ENCODE measurements around the gene METTL15. TPM values are rescaled to one million over a fixed set of nuclear protein-coding genes. Genes with fewer than 3 reads are reported as not detected.
"Not testable (repeated sequence)": the region's sequence is repeated elsewhere in the genome, so short reads cannot be mapped to it uniquely, and the experiment has no call there.

METTL15 gene
- total and polyA plus RNA-seq, 2 donors (not counting 1 experiment from before 2014, with no cell fraction given) = 3.9 to 19.7 TPM

DNA sequence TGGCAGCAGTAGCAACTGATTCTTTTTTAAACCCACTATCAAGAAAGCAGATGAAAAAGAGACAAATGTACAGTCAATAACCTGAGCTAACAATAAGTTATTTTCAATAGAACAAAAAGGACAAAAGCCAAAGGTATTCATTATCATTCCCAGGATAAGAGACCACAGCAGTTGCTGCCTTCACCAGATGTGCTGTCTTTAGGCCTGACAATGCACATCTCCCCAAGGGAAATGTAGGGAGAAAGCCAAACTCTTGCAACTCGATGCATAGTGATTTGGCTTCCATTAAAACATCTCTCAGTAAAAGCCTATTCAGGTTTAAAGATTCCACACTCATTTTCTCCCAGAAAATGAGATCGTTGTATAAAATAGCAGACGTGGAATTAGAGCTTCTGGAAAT is 210.7 kb downstream of the METTL15 start:
- no peaks in the 10 kb centered on the region for H3K9me3 Mint-ChIP-seq (ENCODE audit: insufficient read depth)
- H2AFZ ChIP-seq (ENCODE audit: insufficient read depth, low read depth, low read length, poor library complexity, severe bottlenecking) = no peak overlapping the region
- ChIA-PET POLR2A (no interaction called here), CTCF (no interaction called here)
- no peaks in the 10 kb centered on the region for H3K27me3 Mint-ChIP-seq
- H3K4me3 ChIP-seq (ENCODE audit: control extremely low read depth in 1 of 5, extremely low read depth in 1 of 5, insufficient read depth in 1 of 5, low read depth in 2 of 5, low read length in 4 of 5) = no peak overlapping the region
- no peak for DNase-seq
- ATAC-seq (ENCODE audit: low read depth) = no peak
- H3K9me3 ChIP-seq (ENCODE audit: control extremely low read depth in 1 of 3, control insufficient read depth in 2 of 3, insufficient read depth in 1 of 3, low read length in 2 of 3) = peaks cover 0 to 3% (median 0%) of the 10 kb centered on the region in 3 donors
- no peaks in the 10 kb centered on the region for H3K27me3 ChIP-seq (replicated peaks in 1 of 4; ENCODE audit: control extremely low read depth in 1 of 4, control insufficient read depth in 3 of 4, insufficient read depth in 4 of 4, low read length in 3 of 4)
- no peaks in the 10 kb centered on the region for H4K20me1 ChIP-seq (ENCODE audit: control insufficient read depth, insufficient read depth, low read length, poor library complexity, severe bottlenecking)
- H3K36me3 ChIP-seq (replicated peaks in 1 of 2; ENCODE audit: control extremely low read depth in 1 of 2, control insufficient read depth in 1 of 2, extremely low read depth in 1 of 2, insufficient read depth in 2 of 2, low read length in 1 of 2) = no peaks in the 10 kb centered on the region
- no peaks in the 10 kb centered on the region for H3K79me2 ChIP-seq (ENCODE audit: control insufficient read depth, insufficient read depth, low read length)
- peaks cover 3% of the 10 kb centered on the region for H3K4me1 Mint-ChIP-seq
- no peak overlapping the region for H3K4me3 Mint-ChIP-seq
- H3K4me1 ChIP-seq (ENCODE audit: control insufficient read depth in 2 of 2, insufficient read depth in 2 of 2, low read length in 2 of 2) = no peaks in the 10 kb centered on the region
- no peak overlapping the region for H3K4me2 ChIP-seq (replicated peaks; ENCODE audit: low read depth, low read length, poor library complexity, severe bottlenecking)
- TF ChIP-seq EZH2 (IDR thresholded peaks at IDR 0.05; ENCODE audit: borderline replicate concordance, insufficient read depth, low read depth, low read length, poor library complexity, severe bottlenecking) = no peak
- TF ChIP-seq, protein P1, sequence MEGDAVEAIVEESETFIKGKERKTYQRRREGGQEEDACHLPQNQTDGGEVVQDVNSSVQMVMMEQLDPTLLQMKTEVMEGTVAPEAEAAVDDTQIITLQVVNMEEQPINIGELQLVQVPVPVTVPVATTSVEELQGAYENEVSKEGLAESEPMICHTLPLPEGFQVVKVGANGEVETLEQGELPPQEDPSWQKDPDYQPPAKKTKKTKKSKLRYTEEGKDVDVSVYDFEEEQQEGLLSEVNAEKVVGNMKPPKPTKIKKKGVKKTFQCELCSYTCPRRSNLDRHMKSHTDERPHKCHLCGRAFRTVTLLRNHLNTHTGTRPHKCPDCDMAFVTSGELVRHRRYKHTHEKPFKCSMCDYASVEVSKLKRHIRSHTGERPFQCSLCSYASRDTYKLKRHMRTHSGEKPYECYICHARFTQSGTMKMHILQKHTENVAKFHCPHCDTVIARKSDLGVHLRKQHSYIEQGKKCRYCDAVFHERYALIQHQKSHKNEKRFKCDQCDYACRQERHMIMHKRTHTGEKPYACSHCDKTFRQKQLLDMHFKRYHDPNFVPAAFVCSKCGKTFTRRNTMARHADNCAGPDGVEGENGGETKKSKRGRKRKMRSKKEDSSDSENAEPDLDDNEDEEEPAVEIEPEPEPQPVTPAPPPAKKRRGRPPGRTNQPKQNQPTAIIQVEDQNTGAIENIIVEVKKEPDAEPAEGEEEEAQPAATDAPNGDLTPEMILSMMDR (IDR thresholded peaks at IDR 0.05) = no peak
- intact Hi-C loops (cut with micrococcal nuclease) = no loop called here
- 100% methylated on average over 2 of the region's 3 CpGs for WGBS (ENCODE audit: insufficient coverage)
- H3K9ac ChIP-seq (ENCODE audit: low read length) = no peak overlapping the region
- H3K27ac Mint-ChIP-seq = no peak overlapping the region
- no peak overlapping the region for H3K27ac ChIP-seq (ENCODE audit: low read length in 2 of 2)

GRCh38 chr11:28323621-28324020 is 215.4 kb downstream of the METTL15 start:
- H3K9me3 ChIP-seq (ENCODE audit: control extremely low read depth in 1 of 3, control insufficient read depth in 2 of 3, insufficient read depth in 1 of 3, low read length in 2 of 3) = peaks cover 0 to 1% (median 0%) of the 10 kb centered on the region in 3 donors
- ATAC-seq (ENCODE audit: low read depth) (no peak), DNase-seq (no peak)
- H3K27me3 ChIP-seq (replicated peaks in 1 of 4; ENCODE audit: control extremely low read depth in 1 of 4, control insufficient read depth in 3 of 4, insufficient read depth in 4 of 4, low read length in 3 of 4) = no peaks in the 10 kb centered on the region
- H2AFZ ChIP-seq (ENCODE audit: insufficient read depth, low read depth, low read length, poor library complexity, severe bottlenecking) = no peak overlapping the region
- H3K36me3 ChIP-seq (replicated peaks in 1 of 2; ENCODE audit: control extremely low read depth in 1 of 2, control insufficient read depth in 1 of 2, extremely low read depth in 1 of 2, insufficient read depth in 2 of 2, low read length in 1 of 2) = no peaks in the 10 kb centered on the region
- H4K20me1 ChIP-seq (ENCODE audit: control insufficient read depth, insufficient read depth, low read length, poor library complexity, severe bottlenecking) = no peaks in the 10 kb centered on the region
- H3K79me2 ChIP-seq (ENCODE audit: control insufficient read depth, insufficient read depth, low read length) = no peaks in the 10 kb centered on the region
- Mint-ChIP-seq H3K4me3 (no peak overlapping the region), H3K9me3 (ENCODE audit: insufficient read depth) (no peaks in the 10 kb centered on the region), H3K27ac (no peak overlapping the region), H3K27me3 (no peaks in the 10 kb centered on the region), H3K4me1 (peaks cover 3% of the 10 kb centered on the region)
- no peak overlapping the region for H3K4me2 ChIP-seq (replicated peaks; ENCODE audit: low read depth, low read length, poor library complexity, severe bottlenecking)
- no peaks in the 10 kb centered on the region for H3K4me1 ChIP-seq (ENCODE audit: control insufficient read depth in 2 of 2, insufficient read depth in 2 of 2, low read length in 2 of 2)
- CTCF ChIA-PET = no interaction called here
- intact Hi-C loops (cut with micrococcal nuclease) = no loop called here
- POLR2A ChIA-PET = no interaction called here
- no peak overlapping the region for H3K4me3 ChIP-seq (ENCODE audit: control extremely low read depth in 1 of 5, extremely low read depth in 1 of 5, insufficient read depth in 1 of 5, low read depth in 2 of 5, low read length in 4 of 5)
- no peak overlapping the region for H3K9ac ChIP-seq (ENCODE audit: low read length)
- no peak for TF ChIP-seq EZH2 (IDR thresholded peaks at IDR 0.05; ENCODE audit: borderline replicate concordance, insufficient read depth, low read depth, low read length, poor library complexity, severe bottlenecking)
- TF ChIP-seq, protein P1 (IDR thresholded peaks at IDR 0.05) = no peak
- H3K27ac ChIP-seq (ENCODE audit: low read length in 2 of 2) = no peak overlapping the region

GRCh38 chr11:28332393-28332792 is 224.2 kb downstream of the METTL15 start:
- H4K20me1 ChIP-seq (ENCODE audit: control insufficient read depth, insufficient read depth, low read length, poor library complexity, severe bottlenecking); H3K9ac ChIP-seq (ENCODE audit: low read length); H3K9me3 ChIP-seq (ENCODE audit: control extremely low read depth in 1 of 3, control insufficient read depth in 2 of 3, insufficient read depth in 1 of 3, low read length in 2 of 3); DNase-seq; CTCF ChIA-PET; ATAC-seq (ENCODE audit: low read depth); H3K27me3 ChIP-seq (replicated peaks in 1 of 4; ENCODE audit: control extremely low read depth in 1 of 4, control insufficient read depth in 3 of 4, insufficient read depth in 4 of 4, low read length in 3 of 4); H3K4me2 ChIP-seq (replicated peaks; ENCODE audit: low read depth, low read length, poor library complexity, severe bottlenecking); H3K27ac Mint-ChIP-seq; H2AFZ ChIP-seq (ENCODE audit: insufficient read depth, low read depth, low read length, poor library complexity, severe bottlenecking); H3K27me3 Mint-ChIP-seq; H3K4me3 Mint-ChIP-seq; H3K4me3 ChIP-seq (ENCODE audit: control extremely low read depth in 1 of 5, extremely low read depth in 1 of 5, insufficient read depth in 1 of 5, low read depth in 2 of 5, low read length in 4 of 5); intact Hi-C loops (cut with micrococcal nuclease); H3K36me3 ChIP-seq (replicated peaks in 1 of 2; ENCODE audit: control extremely low read depth in 1 of 2, control insufficient read depth in 1 of 2, extremely low read depth in 1 of 2, insufficient read depth in 2 of 2, low read length in 1 of 2); H3K4me1 Mint-ChIP-seq; POLR2A ChIA-PET; H3K4me1 ChIP-seq (ENCODE audit: control insufficient read depth in 2 of 2, insufficient read depth in 2 of 2, low read length in 2 of 2); H3K27ac ChIP-seq (ENCODE audit: low read length in 2 of 2); H3K79me2 ChIP-seq (ENCODE audit: control insufficient read depth, insufficient read depth, low read length); H3K9me3 Mint-ChIP-seq (ENCODE audit: insufficient read depth): not testable (repeated sequence)
- 100% methylated on average over 2 of the region's 4 CpGs for WGBS (ENCODE audit: insufficient coverage)
